NCI-H345 treated with DMSO at 0.1 percent for 48 hours (cell line): ENCODE measurements around the gene ATP13A1.
"Not testable (repeated sequence)": the region's sequence is repeated elsewhere in the genome, so short reads cannot be mapped to it uniquely, and the experiment has no call there.

Source experiments
- DNase-seq: peaks from one replicate; lab custom pipeline; 2025; ENCODE audit not compliant: unreplicated experiment; lab: John Stamatoyannopoulos, UW

ATP13A1 gene

GRCh38 chr19:19665420-19665948, 2.0 kb upstream of the ATP13A1 start:
- not testable (repeated sequence) for DNase-seq

GRCh38 chr19:19662871-19663255, 613 bp downstream of the ATP13A1 start:
- DNase-seq, result no peak

- DNase-seq, result no peak
These were observed 1.1 kb downstream of the ATP13A1 start for GRCh38 chr19:19662344-19662743.

DNA sequence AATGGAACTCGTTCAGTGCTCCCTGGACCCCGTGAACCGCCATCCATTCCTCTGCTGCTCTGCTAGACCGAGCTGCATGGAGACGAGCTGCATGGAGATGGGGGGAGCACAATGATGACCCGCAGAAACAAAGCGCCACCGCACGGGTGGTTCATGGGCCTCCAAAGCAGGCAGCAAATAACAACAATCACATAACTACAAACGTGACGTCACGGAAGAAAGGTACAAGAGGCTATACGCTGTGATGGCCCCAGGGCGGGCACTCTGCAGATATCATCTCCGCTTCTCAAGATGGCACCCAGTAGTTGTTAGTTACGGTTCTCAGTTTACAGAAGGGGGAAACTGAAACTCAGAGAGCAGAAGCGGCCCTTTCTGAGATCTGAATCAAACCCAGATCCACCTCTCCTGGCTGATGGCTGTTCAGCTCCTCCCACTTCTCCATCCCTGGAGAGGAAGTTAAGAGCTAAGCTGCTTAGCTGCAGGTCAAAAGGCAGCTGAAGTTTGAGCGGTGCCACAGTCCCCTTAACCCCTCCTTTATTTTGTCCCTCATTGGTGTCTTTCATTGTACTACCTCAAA, 1.7 kb downstream of the ATP13A1 start:
- no peak for DNase-seq

DNA sequence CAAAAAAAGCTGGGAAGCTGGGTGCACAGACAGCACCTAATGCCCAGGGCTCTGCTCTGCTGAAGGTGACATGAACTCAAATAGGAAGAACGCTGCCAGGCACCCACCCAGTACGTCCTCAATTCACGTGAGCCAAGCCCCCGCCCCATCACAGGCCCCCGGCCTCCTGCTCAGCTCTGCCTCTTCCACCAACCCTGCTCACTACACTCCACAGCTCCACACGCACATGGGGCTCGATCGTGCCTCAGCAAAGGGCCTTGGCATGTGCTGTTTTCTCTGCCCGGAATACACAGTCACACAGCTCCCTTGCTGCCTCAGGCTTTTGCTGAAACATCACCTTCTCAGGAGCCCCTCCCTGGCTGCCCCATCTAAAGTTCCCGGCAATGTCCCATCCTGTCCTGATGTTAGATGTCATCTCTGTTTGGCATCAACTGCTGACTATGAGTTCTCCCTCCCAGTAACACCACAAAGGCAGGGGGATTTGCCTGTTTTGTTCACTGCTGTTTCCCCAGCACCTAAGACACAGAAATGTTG, 2.3 kb downstream of the ATP13A1 start:
- no peak for DNase-seq

DNA sequence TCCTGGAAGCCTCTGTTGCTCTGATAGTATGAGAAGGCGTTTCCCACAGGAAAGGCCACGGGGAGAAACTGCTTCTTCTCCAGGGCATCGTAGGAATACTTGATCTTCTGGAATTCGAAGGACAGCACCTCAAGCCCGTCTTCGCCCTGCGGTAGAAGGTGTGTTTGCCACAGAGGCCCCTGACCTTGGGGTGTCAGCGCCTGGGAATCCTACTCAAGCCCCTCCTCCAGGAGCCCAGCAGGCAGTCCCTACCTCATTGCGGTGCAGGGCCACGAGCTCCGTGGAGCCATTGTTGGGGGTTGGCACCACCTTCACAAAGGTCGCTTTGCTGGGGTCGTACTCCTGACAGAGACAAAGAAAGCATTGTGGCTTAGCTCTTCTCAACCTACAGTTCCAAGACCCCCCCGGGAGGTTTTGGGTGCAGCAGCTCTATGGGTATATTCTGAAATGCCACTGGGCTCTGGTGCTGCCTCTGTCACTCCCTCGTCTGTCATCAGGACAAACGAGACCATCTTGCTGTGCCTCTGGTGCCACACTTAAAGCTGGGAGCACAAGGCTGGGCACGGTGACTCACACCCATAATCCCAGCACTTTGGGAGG, 3.7 kb downstream of the ATP13A1 start:
- no peak for DNase-seq

DNA sequence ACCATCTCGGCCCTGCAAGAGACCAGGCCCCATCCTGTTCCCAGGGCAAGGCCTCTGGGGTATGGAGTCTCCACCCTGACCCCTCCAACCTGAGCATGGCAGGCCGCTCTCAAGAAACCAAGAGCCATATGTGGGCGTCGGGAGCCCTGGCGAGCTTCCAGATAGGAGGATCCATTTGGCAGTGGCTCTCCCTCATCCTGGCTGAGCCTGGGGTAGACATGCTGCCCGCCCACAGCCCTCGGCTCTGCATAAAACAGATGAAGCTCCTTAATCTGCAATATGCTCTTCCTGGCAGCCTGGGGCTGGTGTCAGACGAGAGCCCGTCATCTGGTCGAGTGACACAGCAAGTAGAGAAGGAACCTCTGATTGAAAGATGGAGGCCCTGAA, 6.1 kb downstream of the ATP13A1 start:
- no peak for DNase-seq

GRCh38 chr19:19656451-19657396, 6.8 kb downstream of the ATP13A1 start:
- no peak for DNase-seq

GRCh38 chr19:19655641-19656343, 7.7 kb downstream of the ATP13A1 start:
- no peak for DNase-seq

- no peak for DNase-seq
These were observed 8.4 kb downstream of the ATP13A1 start for GRCh38 chr19:19655051-19655594.

GRCh38 chr19:19654441-19654840, 9.0 kb downstream of the ATP13A1 start:
- no peak for DNase-seq

- no peak for DNase-seq
These were observed 9.8 kb downstream of the ATP13A1 start for GRCh38 chr19:19653597-19654147.

DNA sequence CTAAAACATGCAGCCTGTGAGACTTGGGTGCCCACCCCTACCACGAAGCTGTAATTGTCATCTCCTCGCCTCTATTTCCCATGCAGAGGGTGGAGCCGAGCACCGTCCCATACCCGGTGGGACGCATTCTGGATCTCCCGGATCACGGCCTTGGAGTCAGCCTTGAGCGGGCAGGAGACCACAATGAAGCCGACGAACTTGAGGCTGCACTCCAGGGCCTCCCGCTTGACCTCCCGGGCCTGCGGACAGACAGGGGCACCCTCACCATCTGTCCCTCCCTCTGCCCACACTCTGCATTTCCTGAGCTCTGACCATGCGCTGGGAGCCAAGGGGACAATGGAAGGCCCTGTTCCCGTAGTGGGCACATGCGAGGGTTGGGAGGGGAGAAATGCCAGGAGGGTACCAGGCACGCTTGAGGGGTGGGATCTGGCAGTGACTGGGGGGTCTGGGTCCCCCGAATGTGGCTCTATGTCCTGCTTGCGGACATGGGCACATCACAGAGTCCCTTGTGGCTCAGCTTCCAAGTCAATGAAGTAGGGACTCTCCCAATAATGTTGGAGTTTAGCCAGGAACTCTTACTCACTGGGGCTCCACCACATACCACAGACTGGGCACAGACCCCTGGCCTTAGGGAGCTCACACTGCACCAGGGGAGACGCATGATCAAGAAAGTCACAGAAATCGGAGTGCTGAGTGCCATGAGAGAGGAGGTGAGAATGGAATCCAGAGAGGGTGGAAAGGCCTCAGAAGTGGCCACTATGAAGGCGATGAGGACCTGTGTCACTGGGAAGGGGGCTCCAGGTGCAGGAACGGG, 10.8 kb downstream of the ATP13A1 start:
- no peak for DNase-seq

- DNase-seq, result no peak
These were observed 12.4 kb downstream of the ATP13A1 start for GRCh38 chr19:19651076-19651475.

GRCh38 chr19:19650331-19650730, 13.1 kb downstream of the ATP13A1 start:
- no peak for DNase-seq

DNA sequence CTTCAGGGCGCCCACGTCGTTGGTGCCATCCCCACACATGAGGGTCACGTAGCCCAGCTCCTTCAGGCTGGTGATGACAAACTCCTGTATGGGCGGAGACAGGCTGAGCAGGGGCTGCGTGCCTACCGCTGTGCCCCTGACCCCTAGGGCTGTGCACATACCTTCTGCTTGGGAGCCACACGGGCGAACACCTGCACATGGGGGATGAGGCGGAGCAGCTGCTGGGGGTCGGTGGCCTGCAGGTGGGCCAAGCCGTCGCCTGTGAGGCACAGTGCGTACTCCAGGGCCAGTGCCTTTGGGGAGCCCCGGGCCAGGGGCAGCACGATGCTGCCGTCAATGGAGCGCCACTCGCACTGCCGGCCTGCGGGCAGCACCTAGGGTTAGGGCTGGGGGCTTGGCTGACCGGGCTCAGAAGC, 13.9 kb downstream of the ATP13A1 start:
- DNase-seq, result no peak

DNA sequence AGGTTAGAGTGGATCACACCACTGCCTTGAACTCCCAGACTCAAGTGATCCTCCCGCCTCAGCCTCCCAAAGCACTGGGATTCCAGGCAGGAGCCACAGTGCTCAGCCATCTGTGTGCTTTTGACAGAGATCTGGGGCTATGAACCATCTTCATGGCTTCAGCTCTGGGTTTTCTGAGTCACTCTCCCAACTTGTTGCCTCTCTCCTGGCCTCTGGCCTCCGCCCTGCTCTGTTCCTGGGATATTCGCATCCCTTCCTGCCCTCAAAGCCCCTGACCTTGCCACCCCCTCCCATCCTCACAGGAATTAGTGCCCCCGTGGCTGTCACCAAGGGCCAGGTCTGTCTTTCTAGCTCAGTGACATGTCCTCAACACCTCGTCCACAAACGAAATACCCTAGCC, 14.3 kb downstream of the ATP13A1 start:
- no peak for DNase-seq

GRCh38 chr19:19647037-19647835, 16.2 kb downstream of the ATP13A1 start:
- DNase-seq, result no peak
